Measurements from ENCODE around the gene CFAP410. TPM values are rescaled to one million over a fixed set of nuclear protein-coding genes. Genes with fewer than 3 reads are reported as not detected.
"Not testable (repeated sequence)": the region's sequence is repeated elsewhere in the genome, so short reads cannot be mapped to it uniquely, and the experiment has no call there.

Gene CFAP410
- total RNA-seq, 1 experiment from 2014 or later, result 12.6 TPM

DNA sequence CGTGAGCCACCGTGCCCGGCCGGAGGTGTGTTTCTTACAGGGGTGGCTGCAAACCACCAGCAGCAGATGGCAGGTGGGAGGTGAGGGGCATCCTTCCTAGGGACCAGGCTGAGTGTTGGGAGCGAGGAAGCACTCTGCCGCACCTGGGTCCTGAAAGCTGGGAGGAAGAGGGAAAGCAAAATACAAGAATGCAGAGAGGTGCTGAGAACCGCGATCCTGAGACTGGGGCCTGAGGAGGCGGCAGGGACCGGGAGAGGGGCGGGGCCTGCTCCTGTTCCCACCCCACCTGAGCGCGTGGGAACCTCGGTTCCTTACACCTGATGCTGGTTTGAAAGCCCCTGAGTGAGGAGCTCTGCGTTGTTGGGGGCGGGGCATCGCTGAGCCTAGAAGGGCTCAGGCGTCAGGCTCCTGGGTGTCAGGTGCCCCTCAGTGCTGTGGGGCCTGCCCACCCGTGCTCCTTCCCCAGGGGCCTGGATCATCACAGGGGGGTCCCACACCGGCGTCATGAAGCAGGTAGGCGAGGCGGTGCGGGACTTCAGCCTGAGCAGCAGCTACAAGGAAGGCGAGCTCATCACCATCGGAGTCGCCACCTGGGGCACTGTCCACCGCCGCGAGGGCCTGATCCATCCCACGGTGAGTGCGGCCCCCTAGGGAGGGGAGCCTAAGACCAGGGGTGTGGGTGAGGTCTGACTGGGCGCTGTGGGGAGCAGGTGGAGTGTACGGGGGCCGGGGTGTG, 29.7 kb upstream of the CFAP410 start:
- no peak for DNase-seq (ENCODE audit: low spot score)

- DNase-seq (ENCODE audit: low spot score), result no peak
Measured at GRCh38 chr21:44366586-44367211, 27.5 kb upstream of the CFAP410 start.

DNA sequence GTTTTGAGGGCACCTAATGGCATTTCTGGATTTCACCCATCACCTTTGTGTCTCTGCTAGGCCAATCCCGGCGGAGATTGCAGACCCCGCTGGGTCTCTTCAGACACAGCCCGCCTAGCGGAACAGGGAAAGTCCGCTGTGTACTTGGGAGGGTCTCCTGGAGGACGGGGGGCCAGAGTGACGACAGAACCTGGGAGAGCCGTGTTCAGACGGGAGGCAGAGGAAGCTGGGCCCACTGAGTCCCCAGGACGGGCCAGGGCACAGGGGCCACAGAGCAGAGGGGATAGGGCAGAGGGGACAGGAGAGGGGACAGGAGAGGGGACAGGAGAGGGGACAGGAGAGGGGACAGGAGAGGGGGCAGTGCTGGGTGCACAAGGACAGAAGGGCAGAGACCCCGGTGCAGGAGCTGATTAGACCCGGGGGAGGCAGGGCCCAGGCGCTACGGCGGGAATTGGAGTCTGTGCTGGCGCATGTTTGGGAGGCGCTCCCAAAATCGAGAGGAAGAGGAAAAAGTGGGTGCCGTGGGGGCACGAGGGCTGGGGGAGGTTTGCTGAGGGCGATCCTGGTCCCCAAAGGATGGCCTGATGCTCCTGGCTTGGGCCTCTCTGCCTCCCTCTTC, 26.9 kb upstream of the CFAP410 start:
- no peak for DNase-seq (ENCODE audit: low spot score)

- DNase-seq (ENCODE audit: low spot score), result no peak
Measured at GRCh38 chr21:44365251-44365966, 26.2 kb upstream of the CFAP410 start.

DNA sequence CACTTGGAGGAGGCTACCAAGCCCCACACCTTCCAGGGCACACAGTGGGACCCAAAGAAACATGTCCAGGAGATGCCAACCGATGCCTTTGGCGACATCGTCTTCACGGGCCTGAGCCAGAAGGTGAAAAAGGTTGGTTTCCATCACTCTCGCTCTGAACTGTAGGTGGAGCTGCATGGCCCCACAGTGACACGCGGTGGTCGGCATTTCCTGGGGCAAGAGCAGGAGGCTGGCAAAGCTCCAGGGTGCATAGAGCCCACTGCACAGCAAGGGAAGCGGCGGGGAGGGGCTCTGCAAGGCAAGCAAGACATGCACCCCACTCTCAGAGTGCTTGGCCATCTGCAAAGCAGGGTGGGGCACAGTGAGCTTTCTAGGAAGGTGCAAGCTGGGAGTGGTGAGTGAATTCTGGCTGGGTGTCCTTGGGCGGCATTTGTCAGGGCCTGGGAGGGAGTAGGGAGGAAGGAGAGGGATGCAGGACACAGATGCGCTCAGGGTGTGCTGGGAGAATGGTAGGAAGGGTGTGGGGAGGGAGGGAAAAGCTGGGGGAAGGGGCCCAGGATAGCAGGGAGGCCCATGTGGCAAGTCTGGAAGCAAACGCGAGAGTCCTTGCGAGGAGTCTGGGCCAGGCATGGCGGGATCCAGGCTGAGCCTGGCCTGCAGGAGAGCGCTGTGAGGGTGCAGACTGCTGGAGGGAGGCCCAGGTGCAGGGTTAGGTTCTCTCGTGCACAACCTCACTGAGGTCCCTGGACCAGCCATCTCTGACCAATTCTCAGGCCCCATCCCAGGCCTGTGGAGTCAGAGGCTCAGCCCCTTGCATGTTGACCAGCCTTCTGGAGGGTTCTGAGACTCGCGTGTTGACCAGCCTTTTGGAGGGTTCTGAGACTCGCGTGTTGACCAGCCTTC, 25.2 kb upstream of the CFAP410 start:
- no peak for DNase-seq (ENCODE audit: low spot score)

DNA sequence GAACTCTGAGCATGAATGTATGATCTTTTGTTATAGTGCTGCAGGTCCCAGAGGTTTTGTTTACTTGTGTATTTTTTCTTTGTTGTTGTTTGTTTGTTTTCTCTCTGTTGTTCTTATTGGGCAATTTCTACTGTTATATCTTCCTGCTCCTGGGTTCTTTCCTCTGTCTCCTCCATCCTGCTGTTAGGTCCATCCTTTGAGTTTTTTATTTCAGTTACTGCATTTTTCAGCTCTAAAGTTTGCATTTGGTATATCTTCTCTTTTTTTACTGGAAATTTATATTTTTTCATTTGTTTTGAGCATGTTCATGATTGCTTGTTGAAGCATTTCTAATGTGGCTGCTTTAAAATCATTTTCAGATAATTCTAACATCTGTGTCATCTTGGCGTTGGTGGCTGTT, 24.1 kb upstream of the CFAP410 start:
- DNase-seq (ENCODE audit: low spot score), result no peak

GRCh38 chr21:44361903-44362302, 22.7 kb upstream of the CFAP410 start:
- not testable (repeated sequence) for DNase-seq (ENCODE audit: low spot score)

GRCh38 chr21:44360159-44360558, 21.0 kb upstream of the CFAP410 start:
- no peak for DNase-seq (ENCODE audit: low spot score)

GRCh38 chr21:44359396-44359795, 20.2 kb upstream of the CFAP410 start:
- DNase-seq (ENCODE audit: low spot score), result no peak

DNA sequence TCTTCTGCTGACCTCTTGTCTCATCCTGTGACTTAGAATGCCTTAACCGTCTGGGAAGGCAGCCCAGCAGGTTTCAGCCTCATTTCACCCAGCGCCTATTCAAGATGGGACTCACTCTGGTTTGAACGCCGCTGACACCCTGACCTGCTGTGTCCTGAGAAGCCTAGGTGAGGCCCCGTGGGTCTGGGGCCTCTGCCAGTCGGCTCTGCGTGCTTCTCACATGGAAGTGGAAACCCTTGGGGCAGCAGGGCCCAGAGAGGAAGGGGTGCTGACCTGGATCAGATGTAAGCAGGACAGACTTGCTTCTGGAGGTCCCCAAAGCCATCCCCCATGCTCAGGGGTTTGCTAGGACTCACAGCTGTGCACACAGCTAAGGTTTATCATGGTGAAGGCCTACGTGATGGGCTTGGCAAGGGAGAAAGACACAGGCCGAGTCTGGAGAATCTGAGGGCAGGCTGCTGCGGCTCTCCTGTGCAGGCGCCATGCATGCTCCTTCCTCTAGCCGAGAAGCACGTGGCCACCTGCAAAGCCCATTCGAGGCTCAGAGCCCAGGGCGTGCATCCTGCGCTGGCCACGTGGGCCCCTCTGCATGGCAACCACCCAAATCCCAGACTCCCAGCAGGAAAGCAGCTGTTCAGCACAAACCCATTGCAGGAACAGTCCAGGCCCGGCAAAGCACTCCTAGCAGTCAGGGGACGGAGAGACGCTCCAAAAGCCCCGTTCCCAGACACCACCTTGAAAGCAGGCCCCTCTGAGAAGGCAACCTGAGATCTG, 18.1 kb upstream of the CFAP410 start:
- DNase-seq (ENCODE audit: low spot score), result no peak

DNA sequence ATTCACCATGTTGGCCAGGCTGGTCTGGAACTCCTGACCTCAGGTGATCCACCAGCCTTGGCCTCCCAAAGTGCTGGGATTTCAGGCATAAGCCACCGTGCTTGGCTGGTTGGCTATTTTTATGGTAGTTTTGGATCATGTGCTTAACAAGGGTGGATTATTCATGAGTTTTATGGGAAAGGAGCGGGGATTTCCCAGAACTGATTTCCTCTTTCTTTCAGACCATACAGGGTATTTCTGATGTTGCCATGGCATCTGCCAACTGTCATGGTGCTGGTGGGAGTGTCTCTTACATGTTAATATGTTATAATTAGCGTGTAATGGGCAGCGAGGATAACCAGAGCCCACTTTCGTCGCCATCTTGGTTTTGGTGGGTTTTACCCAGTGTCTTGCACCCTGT, 17.4 kb upstream of the CFAP410 start:
- DNase-seq (ENCODE audit: low spot score), result no peak

DNA sequence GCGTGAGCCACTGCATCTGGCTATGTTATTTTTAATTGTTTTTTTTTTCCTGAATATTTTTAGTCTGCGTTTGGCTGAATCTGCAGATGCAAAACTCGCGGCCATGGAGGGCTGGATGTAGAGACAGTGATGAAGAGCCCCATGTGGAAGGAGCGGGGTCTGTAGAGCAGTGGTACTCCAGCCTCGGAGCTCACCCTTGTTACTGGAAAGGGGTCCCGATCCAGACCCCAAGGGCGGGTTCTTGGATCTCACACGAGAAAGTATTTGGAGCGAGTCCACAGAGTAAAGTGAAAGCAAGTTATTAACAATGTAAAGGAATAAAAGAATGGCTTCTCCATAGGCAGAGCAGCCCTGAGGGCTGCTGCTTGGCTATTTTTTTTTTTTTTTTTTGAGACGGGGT, 17.0 kb upstream of the CFAP410 start:
- no peak for DNase-seq (ENCODE audit: low spot score)

DNA sequence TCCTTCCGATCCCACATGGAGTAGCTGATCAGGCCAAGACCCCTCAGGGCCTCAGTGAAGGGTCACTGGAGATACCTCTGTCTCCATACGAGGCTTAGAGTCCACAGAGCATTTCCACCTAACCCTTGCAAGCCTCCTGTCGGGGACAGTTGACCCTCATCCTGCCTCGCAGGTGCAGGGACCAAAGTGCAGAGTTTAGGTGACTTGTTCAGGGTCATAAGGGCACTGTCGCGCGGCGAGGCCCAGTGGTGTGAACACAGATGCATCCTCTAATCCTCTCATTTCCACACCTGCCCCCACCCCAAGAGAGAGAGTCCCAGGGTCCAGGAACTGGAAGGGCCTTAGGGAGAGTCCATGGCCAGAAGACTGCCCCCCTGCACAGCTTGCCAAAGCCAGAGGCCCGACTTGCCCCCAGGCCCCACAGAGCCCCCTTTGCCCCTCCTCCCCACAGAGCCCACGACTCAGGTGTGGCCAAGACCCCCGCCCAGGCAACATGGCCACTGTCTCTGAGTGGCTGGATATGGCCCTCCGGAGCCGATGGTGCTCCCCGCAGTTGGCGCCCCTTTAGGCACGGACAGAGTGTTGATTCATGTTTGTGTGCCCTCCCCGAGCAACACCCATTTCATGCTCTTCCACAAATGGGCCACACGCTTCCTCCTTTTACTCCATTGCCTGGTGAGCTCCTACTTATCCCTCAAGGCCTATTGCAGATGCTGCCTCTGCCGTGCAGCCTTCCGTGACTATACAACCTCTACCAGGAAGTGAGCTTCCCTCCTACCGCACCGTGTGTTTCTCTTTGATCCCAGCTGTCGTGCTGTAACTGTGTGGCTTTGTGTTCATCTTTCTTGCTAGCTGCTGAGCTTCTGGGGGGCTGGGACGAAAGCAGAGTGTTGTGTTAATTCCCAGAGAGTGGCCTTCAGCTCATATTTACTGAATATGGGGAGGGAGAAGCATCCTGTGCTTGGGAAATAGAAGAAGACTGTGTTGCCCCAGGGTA, 15.9 kb upstream of the CFAP410 start:
- no peak for DNase-seq (ENCODE audit: low spot score)

DNA sequence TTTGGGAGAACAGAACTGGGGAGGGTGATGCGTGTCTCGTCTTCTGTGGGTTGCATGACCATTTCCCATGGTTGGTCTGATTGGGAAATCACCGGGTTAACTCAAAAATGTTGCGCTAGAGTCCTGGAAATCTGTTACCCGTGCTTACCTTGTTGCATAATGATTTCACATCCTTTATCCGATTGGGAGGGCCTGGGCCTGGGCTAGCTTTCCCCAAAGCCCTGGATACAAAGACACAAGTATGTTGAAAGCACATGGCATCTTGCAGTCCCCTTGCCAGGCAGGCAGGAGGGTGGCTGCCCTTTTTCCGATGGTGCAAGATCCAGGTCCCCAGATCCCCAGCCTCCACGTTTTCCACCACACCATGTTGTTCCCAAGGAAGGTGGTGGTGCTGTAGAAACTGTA, 14.8 kb upstream of the CFAP410 start:
- DNase-seq (ENCODE audit: low spot score), result no peak

DNA sequence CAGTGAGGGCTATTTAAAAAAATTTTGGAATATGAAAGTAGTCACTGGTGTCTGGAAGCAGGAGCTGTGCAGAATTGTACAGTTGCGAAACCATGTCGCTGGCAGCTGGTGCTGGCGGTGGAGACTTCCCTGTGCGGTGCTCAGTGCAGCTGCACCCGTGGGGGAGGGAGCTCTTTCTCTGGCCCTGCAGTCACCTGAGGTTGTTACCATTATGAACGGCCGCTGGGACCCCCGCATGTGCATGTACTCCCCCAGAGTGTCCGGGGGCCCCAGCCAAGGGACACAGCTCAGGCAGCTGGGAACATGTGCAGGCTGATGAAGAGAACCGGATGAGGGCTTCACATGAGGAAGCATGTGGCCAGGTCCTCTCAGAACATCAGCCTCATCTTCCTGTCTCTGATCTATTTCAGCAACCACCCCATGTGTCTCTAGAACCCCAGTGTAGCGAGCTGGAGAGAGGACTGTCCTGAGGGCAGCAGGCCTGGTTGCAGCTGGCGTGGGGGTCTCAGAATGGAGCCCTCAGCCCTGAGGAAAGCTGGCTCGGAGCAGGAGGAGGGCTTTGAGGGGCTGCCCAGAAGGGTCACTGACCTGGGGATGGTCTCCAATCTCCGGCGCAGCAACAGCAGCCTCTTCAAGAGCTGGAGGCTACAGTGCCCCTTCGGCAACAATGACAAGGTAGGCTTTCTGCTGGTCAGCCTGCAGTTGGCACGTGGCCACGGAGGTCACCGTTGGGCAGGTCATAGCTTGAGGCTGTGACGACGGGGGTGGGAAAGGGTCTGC, 14.2 kb upstream of the CFAP410 start, which contains the start of gene TRPM2:
TRPM2 (plus strand) TSS at position 431 of the 780 bp plus-strand sequence; CDS start at position 511, 80 bp downstream.
- DNase-seq (ENCODE audit: low spot score), result no peak

DNA sequence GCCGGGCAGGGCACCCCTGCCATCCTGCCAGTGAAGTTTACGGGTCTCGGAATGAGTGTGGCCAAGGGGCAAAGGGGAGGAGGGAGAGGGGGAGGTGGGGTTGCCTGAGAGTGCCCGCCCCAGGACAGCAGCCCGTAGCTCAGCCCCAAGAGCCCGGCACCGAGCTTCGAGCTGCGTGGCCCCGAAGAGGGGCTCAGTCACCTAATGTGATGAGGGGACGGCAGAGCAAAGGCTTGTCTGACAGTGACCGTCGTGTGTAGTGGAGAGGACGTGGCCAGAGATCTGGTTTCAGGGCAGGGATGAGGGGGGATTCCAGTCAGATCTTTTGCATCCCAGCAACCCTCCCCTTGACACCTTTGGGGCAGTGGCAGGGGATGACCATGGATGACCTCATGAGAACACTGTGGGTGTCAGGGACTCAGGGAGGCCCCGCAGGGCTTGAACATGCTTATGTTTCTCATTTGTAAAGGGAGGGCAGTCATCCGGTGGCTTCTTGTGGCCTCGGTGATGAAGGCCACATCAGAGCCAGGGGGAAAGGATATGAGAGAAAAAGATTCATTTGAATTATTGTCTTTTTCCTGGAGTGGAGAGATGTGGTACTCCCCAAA, 13.2 kb upstream of the CFAP410 start:
- DNase-seq (ENCODE audit: low spot score), result no peak

DNA sequence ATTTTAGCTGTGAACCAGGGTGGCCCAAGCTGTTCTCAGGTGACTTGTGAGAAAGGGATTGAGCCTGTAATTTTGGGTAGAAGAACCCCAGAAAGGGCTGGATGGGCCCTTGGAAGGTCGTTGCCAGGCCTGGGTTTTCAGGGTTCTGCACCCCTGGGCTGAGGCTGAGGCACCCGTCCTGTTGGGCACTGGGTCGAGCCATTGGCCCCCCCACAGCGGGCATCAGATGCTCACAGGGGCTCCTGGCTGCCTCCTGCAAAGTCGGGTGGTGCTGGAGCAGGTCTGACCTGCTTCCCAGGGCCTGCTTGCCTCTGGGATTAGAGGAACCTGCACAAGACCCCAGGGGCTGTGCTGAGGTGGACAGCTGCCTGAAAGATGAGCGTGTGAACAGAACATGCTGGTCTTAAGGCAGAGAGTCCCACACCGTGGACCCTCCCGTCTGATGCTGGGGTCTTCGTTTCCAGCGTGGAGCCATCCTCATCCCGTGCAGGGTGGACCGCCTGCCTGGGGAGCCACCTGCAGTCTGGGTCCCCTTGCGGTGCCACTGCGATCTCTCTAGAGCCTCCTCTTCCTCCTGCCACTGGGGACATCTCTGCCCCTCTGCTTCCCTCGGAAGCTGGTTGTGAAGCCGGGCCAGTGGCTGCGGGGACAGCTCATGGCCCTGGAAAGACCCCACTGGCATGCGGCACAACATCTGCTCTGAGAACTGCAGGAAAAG, 12.5 kb upstream of the CFAP410 start:
- no peak for DNase-seq (ENCODE audit: low spot score)

Measured in H4 (cell line).